Fibroblast of upper back skin (primary cell): ENCODE results near the gene COMT.
"Not testable (repeated sequence)": the region's sequence is repeated elsewhere in the genome, so short reads cannot be mapped to it uniquely, and the experiment has no call there.

Source experiments
- DNase-seq: peaks from one replicate; pipeline ENCODE4 v3.0.0-alpha.2; 2013

Gene COMT

GRCh38 chr22:19941365-19942082 is at the start of gene COMT, which contains the start of gene TXNRD2:
Gene COMT, plus strand, starts transcription at chr22:19941772. Its CDS starts 20,755 bp downstream, at chr22:19962527.
Gene TXNRD2, minus strand, starts transcription at chr22:19941818. Its CDS starts 15 bp downstream, at chr22:19941803.
- DNase-seq = peak; percentile 62

- peak; percentile 51 for DNase-seq
Measured at GRCh38 chr22:19892257-19892879, 49.2 kb upstream of the COMT start.

- DNase-seq = no peak
Measured at GRCh38 chr22:19892925-19893324, 48.6 kb upstream of the COMT start.

- DNase-seq = no peak
Measured at GRCh38 chr22:19893363-19893762, 48.2 kb upstream of the COMT start.

DNA sequence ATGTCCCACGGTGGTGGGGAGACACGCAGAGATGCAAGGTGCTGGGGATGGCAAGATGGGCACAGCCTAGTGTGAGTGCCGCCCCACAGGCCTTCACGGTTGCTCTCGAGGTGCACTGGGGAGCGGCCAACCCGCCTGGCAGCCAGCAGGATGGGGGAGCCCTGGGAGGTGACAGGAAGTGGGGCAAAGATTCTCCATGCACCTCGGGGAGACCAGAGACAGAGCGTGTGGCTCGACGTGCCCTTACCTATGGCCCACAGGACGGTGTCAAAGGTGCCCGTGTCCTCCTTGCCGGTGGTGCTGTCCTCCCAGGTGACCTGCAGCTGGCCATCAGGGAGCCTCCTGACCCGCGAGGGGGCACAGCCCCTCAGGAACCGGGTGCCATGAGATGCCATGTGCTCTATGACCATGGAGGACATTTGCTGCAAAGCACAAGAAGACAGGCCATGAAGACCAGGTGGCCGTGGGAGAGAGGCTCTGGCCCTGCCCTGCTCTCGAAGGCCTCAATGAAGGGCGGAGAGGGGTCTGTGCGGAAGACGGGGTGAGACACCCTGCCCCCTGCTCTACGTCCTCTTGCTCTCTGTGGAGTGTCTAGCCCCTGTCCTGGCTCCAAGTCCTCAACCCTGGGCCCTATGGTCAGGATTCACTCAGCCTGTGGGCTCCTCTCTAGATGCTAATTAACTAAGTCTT is 46.3 kb upstream of the COMT start:
- DNase-seq = no peak

GRCh38 chr22:19896665-19897355 is 44.8 kb upstream of the COMT start:
- no peak for DNase-seq

DNA sequence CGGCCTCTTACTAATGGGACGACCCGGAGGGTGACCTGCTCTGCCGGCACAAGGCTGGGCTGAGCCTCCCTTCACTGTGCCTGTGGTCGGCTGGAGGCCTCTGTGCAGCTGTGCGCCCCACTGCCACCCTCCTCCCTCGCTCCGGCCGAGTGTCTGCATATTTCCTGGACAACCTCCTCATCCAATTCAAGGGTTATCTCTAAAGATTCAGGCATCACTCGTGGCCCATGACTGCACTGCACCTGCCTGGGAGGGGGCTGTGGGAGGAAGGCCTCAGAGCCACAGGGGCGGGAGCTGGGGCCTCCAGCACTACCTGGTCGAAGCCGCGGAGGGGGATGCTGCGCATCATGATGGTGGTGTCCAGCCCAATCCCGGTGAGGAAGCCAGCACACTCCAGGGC is 43.8 kb upstream of the COMT start:
- no peak for DNase-seq

GRCh38 chr22:19898145-19898544 is 43.4 kb upstream of the COMT start:
- no peak for DNase-seq

GRCh38 chr22:19898831-19899567 is 42.6 kb upstream of the COMT start:
- no peak for DNase-seq

DNA sequence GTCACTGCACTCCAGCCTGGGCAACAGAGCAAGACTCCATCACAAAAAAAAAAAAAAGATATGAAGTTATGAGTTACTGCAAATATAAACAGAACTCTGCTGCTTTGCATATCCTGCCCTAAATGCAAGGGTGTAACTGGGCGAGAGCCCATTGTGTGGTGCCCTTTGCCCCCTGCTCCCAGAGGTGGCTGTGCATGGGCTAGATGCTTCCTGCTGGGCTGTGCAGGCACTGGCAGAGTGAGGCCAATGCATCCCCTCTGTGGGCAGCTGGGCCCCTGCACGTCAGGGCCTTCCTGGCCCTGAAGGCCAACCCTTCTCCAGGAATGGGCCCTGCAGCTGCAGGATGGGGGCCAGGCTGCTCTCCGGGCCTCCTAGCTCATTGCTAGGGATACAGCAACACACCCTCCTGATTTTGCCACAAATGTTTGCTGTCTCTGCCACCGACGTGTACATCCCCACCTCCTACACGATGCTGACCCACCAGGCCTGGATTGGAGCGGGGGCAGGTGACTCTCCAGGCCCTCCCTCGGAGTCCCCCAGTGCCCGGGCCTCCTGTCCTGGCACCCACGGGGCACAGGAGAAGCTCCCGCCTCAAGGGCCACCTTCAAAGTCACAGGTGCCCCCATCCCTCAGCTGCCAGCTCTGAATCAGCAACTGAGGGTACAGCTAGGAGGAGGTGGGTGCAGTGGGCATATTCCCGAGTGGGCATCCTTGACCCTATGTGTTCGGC is 40.7 kb upstream of the COMT start:
- no peak for DNase-seq

- DNase-seq = no peak
Measured at GRCh38 chr22:19901577-19902244, 39.9 kb upstream of the COMT start.

GRCh38 chr22:19902245-19902715 is 39.3 kb upstream of the COMT start:
- DNase-seq = no peak

DNA sequence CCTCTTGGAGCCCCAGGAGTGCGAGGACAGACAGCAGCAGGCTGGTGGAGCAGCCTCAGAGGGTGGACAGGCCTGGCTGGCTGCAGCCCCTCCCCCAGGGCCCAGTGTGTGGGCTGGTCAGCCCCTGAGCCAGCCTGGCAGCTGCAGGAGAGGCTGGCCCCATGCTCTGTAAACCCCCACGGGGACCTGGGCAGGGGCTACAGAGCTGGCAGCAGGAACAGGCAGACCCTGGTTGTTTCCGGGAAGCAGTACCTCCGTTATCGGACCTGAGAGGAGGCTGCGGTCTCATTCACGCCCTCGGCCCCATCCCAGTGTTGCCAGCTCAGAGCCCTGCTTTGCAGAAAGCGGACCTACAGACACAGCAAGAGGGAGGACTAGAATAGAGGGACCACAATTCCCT is 38.5 kb upstream of the COMT start:
- DNase-seq = no peak

DNA sequence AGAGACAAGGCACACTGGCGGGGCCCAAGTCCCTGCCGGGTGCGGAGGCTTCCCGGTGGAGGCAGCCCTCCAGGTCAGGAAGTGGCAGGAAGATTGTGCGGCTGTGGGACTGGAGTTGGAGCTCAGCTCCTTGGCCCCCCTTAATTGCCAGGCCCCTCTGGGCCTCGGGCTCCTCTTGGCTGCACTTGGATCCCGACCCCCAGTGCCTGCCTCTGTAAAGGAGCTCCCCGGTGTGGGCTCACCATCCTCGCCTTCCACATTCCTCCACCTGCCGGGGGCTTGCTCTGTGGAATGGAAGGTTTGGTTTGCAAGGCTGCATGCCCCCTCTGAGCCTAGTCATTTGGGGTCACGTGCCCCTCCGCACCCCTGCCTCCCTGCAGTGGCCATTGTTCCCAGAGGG is 38.1 kb upstream of the COMT start:
- no peak for DNase-seq

- no peak for DNase-seq
Measured at GRCh38 chr22:19904174-19904856, 37.3 kb upstream of the COMT start.

- DNase-seq = no peak
Measured at GRCh38 chr22:19904935-19905334, 36.6 kb upstream of the COMT start.

DNA sequence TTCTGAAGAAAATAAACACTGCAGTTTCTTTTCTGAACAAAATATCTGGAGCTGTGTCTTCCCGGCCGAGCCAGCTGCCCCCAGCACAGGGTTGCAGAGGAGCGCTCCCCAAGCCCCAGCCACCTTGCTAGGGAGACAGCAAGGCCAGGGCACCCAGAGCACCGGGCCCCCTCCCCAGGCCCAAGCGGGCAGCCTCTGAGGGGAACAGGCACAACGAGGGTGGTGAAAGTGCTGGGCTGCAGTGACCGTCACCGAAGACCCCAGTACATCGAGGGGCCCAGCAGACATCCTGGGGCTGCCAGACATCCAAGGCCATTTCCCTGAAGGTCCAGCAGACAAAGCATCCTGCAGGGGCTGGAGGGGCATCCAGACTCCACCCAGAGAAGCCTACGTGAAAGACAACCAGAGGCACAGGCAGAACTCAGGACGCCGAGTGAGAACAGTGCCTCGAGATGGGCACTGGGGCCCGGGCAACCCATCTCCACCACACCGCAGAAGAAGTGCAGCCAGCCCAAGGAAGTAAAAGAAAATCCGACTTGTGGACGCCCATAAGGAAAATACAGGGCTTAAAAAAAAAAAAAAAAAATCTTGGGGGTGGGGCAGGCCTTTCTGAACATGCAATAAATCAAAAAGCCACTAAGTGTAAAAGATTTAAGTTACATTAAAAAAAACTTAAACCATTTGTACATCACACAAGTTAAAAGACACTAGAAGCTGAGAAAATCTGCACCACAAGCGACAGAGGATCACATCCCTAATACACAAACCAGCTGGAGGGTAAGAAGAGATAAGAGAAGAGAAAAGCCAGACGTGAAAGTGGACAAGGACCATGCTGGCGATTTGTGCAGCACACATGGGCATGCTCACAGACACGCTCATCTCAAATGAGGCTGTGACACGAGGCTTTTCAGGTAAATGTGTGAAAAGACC is 36.0 kb upstream of the COMT start:
- no peak for DNase-seq

- not testable (repeated sequence) for DNase-seq
Measured at GRCh38 chr22:19906864-19907263, 34.7 kb upstream of the COMT start.

DNA sequence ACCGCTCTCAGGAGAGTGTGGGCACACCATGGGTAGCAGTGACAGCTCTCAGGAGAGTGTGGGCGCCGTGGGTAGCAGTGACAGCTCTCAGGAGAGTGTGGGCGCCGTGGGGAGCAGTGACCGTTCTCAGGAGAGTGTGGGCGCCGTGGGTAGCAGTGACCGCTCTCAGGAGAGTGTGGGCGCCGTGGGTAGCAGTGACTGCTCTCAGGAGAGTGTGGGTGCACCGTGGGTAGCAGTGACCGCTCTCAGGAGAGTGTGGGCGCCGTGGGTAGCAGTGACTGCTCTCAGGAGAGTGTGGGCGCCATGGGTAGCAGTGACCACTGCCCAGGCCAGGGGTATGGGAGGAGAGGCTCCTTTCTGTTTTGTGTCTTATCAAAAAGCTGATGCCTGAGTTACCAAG is 33.7 kb upstream of the COMT start:
- not testable (repeated sequence) for DNase-seq
